ENCODE results near the gene FAM174A.

FAM174A gene

GRCh38 chr5:100535060-100536005, at the start of gene FAM174A:
Gene FAM174A (plus strand): TSS chr5:100535374. CDS start chr5:100535531, 157 bp downstream.
- peak; percentile 94 for DNase-seq

GRCh38 chr5:100493996-100494395, 41.2 kb upstream of the FAM174A start:
- no peak for DNase-seq

GRCh38 chr5:100496296-100496695, 38.9 kb upstream of the FAM174A start:
- DNase-seq: no peak

- DNase-seq: no peak
Measured at GRCh38 chr5:100502684-100503083, 32.5 kb upstream of the FAM174A start.

- DNase-seq: no peak
Measured at GRCh38 chr5:100505984-100506670, 29.0 kb upstream of the FAM174A start.

- no peak for DNase-seq
Measured at GRCh38 chr5:100516285-100516684, 18.9 kb upstream of the FAM174A start.

GRCh38 chr5:100517301-100517974, 17.7 kb upstream of the FAM174A start:
- DNase-seq: no peak

- DNase-seq: no peak
Measured at GRCh38 chr5:100518377-100518776, 16.8 kb upstream of the FAM174A start.

GRCh38 chr5:100519075-100519474, 16.1 kb upstream of the FAM174A start:
- DNase-seq: no peak

- DNase-seq: no peak
Measured at GRCh38 chr5:100520348-100520747, 14.8 kb upstream of the FAM174A start.

- no peak for DNase-seq
Measured at GRCh38 chr5:100537946-100538345, 2.8 kb downstream of the FAM174A start.

- no peak for DNase-seq
Measured at GRCh38 chr5:100539519-100539918, 4.3 kb downstream of the FAM174A start.

GRCh38 chr5:100542086-100542485, 6.9 kb downstream of the FAM174A start:
- no peak for DNase-seq

- DNase-seq: no peak
Measured at GRCh38 chr5:100546001-100546400, 10.8 kb downstream of the FAM174A start.

- DNase-seq: no peak
Measured at GRCh38 chr5:100550531-100551051, 15.4 kb downstream of the FAM174A start.

GRCh38 chr5:100551183-100551582, 16.0 kb downstream of the FAM174A start:
- DNase-seq: no peak

- no peak for DNase-seq
Measured at GRCh38 chr5:100553209-100553608, 18.0 kb downstream of the FAM174A start.

GRCh38 chr5:100560860-100561259, 25.7 kb downstream of the FAM174A start:
- DNase-seq: no peak

GRCh38 chr5:100562821-100563220, 27.6 kb downstream of the FAM174A start:
- no peak for DNase-seq

- no peak for DNase-seq
Measured at GRCh38 chr5:100566382-100567141, 31.4 kb downstream of the FAM174A start.

- no peak for DNase-seq
Measured at GRCh38 chr5:100574716-100575115, 39.5 kb downstream of the FAM174A start.

- no peak for DNase-seq
Measured at GRCh38 chr5:100575815-100576214, 40.6 kb downstream of the FAM174A start.
